ENCODE data around the gene SPINT1.

The SPINT1 gene

GRCh38 chr15:40867199-40867598 is 23.4 kb downstream of the SPINT1 start (continued):
- TF ChIP-seq ZNF837 (tag by site-specific recombination; IDR thresholded peaks at IDR 0.05) = no peak
- TF ChIP-seq SETDB1 (IDR thresholded peaks at IDR 0.05; ENCODE audit: insufficient read length, low read length) = no peak
- no peak for TF ChIP-seq ZSCAN18 (tag by site-specific recombination; IDR thresholded peaks at IDR 0.05)
- TF ChIP-seq ZNF37A (tag by site-specific recombination; IDR thresholded peaks at IDR 0.05) = no peak
- no peak for TF ChIP-seq ZNF148 (tag by site-specific recombination; IDR thresholded peaks at IDR 0.05; ENCODE audit: borderline replicate concordance)
- no peak for TF ChIP-seq HOXA7 (CRISPR knock-in tag; IDR thresholded peaks at IDR 0.05; ENCODE audit: borderline replicate concordance)
- no peak for TF ChIP-seq ZNF214 (tag by site-specific recombination; IDR thresholded peaks at IDR 0.05; ENCODE audit: borderline replicate concordance)
- no peak for TF ChIP-seq REPIN1 (tag by site-specific recombination; IDR thresholded peaks at IDR 0.05; ENCODE audit: low read depth)

- Histone ChIP-seq H3K36me3 (ENCODE audit: control insufficient read depth in 2 of 2, insufficient read depth in 1 of 2, low read length in 2 of 2) (no peaks in the 10 kb centered on the region), H3K4me3 (ENCODE audit: low read depth, low read length) (no peak overlapping the region), H3K9me3 (ENCODE audit: control insufficient read depth, insufficient read depth, low read depth, low read length) (no peaks in the 10 kb centered on the region), H3K4me1 (ENCODE audit: control insufficient read depth, insufficient read depth, low read length) (0 out of 2 replicates have a peak, but pooled peaks cover 2% of the 10 kb centered on the region), H3K27ac (ENCODE audit: extremely low read depth, low read depth, low read length) (no peak overlapping the region)
- no peak for TF ChIP-seq ZNF350 (tag by site-specific recombination; IDR thresholded peaks at IDR 0.05)
- no peak for TF ChIP-seq ZNF548 (tag by site-specific recombination; IDR thresholded peaks at IDR 0.05)
- TF ChIP-seq ZNF830 (tag by site-specific recombination; IDR thresholded peaks at IDR 0.05; ENCODE audit: low read depth) = no peak
- TF ChIP-seq BCL11B (tag by site-specific recombination; IDR thresholded peaks at IDR 0.05; ENCODE audit: low read depth) = no peak
- no peak for TF ChIP-seq ZNF423 (tag by site-specific recombination; IDR thresholded peaks at IDR 0.05)
- no peak for TF ChIP-seq ZNF366 (tag by site-specific recombination; conservative IDR thresholded peaks at IDR 0.05)
- TF ChIP-seq ZNF677 (tag by site-specific recombination; IDR thresholded peaks at IDR 0.05) = no peak
- TF ChIP-seq ZNF184 (tag by site-specific recombination; IDR thresholded peaks at IDR 0.05) = no peak
- TF ChIP-seq ZNF157 (tag by site-specific recombination; IDR thresholded peaks at IDR 0.05) = no peak
- TF ChIP-seq KLF10 (tag by site-specific recombination; IDR thresholded peaks at IDR 0.05) = no peak
- TF ChIP-seq ZNF777 (tag by site-specific recombination; IDR thresholded peaks at IDR 0.05; ENCODE audit: borderline replicate concordance) = no peak
- TF ChIP-seq ZNF692 (tag by site-specific recombination; IDR thresholded peaks at IDR 0.05) = no peak
- CTCF ChIA-PET = interaction anchor here (0.6 to 3.0 kb wide), 2 partner anchors 22 to 318 kb away, joined by 3 to 13 read pairs; no protein-coding TSS in a partner anchor
- POLR2A ChIA-PET = interaction anchor here (5.6 kb wide), 1 partner anchor 11 kb away, joined by 49 read pairs; no protein-coding TSS in a partner anchor
Observed at GRCh38 chr15:40869686-40870085, 25.8 kb downstream of the SPINT1 start.
